Sigmoid colon (tissue), 4 donors: ENCODE results near the gene TET1.

Source experiments
- CTCF ChIP-seq, 4 experiments: fragments of 450-650 bp in 3 of 4; fragments of 200-600 bp in 1 of 4; IDR thresholded peaks; one replicate each; pipeline ENCODE4 v1.5.1; 2016 to 2019; ENCODE audit warnings: antibody characterized with exemption in 4 of 4, mild to moderate bottlenecking in 3 of 4, moderate library complexity in 2 of 4
- EP300 ChIP-seq, 4 donors: sonication (generic); formaldehyde crosslinking; IDR thresholded peaks; one replicate each; pipeline ENCODE4 v1.6.1; 2017; ENCODE audit warnings: antibody characterized with exemption in 4 of 4
- POLR2A ChIP-seq, 2 donors: fragments of 450-650 bp; IDR thresholded peaks; one replicate each; pipeline ENCODE4 v1.6.1; 2016; ENCODE audit warnings: antibody characterized with exemption in 2 of 2, mild to moderate bottlenecking in 2 of 2, moderate library complexity in 2 of 2
- POLR2AphosphoS5 ChIP-seq, 4 donors: sonication (generic); formaldehyde crosslinking; IDR thresholded peaks; one replicate each; pipeline ENCODE4 v1.6.1; 2017; ENCODE audit warnings: antibody characterized with exemption in 4 of 4

GRCh38 chr10:68595513-68595912, 35.4 kb downstream of the TET1 start:
- no peak for TF ChIP-seq CTCF (IDR thresholded peaks at IDR 0.05)
- TF ChIP-seq POLR2AphosphoS5 (IDR thresholded peaks at IDR 0.05): no peak
- no peak for TF ChIP-seq POLR2A (IDR thresholded peaks at IDR 0.05)
- no peak for TF ChIP-seq EP300 (IDR thresholded peaks at IDR 0.05)
